Stomach (tissue), 4 donors: Measurements from ENCODE around the gene PCP4.

ENCODE experiments used
- EP300 ChIP-seq: sonication (generic); formaldehyde crosslinking; IDR thresholded peaks from one replicate; pipeline ENCODE4 v1.6.1; 2017; ENCODE audit warnings: antibody characterized with exemption
- POLR2A ChIP-seq, 4 donors: fragments of 450-650 bp; IDR thresholded peaks; one replicate each; pipeline ENCODE4 v1.6.1; 2016; ENCODE audit warnings: antibody characterized with exemption in 4 of 4, control low read depth in 2 of 4, mild to moderate bottlenecking in 1 of 4, moderate library complexity in 1 of 4
- POLR2AphosphoS5 ChIP-seq, 3 donors: sonication (generic); formaldehyde crosslinking; IDR thresholded peaks; one replicate each; pipeline ENCODE4 v1.6.1; 2016; ENCODE audit warnings: antibody characterized with exemption in 3 of 3
- TF ChIP-seq, protein P1 (sequence below), 7 experiments: fragments of 450-650 bp in 4 of 7; fragments of 200-600 bp in 3 of 7; sonication (generic) in 3 of 7; IDR thresholded peaks; one replicate each; pipeline ENCODE4 v1.5.1; 2016 to 2019; ENCODE audit warnings: antibody characterized with exemption in 7 of 7, control low read depth in 2 of 7, mild to moderate bottlenecking in 1 of 7

DNA sequence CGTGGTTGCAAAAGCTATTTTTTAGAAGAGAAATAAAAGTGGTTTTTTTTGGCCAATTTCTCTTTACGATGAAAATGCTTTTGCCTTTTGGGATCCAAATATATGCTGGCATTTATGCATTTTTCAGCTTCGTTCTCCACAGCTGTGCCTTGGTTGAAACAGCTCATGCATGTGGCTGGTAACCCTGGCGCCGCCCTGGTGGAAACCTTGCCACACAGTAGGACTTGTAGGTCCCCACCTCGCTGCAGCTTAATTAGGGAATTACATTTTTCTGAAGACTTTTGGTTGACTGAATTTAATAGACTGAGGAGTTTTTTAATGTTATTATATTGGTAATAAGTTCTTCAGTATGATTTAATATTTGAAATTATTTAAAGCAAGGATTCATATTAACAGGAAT, 12.7 kb upstream of the PCP4 start:
- TF ChIP-seq, protein P1, sequence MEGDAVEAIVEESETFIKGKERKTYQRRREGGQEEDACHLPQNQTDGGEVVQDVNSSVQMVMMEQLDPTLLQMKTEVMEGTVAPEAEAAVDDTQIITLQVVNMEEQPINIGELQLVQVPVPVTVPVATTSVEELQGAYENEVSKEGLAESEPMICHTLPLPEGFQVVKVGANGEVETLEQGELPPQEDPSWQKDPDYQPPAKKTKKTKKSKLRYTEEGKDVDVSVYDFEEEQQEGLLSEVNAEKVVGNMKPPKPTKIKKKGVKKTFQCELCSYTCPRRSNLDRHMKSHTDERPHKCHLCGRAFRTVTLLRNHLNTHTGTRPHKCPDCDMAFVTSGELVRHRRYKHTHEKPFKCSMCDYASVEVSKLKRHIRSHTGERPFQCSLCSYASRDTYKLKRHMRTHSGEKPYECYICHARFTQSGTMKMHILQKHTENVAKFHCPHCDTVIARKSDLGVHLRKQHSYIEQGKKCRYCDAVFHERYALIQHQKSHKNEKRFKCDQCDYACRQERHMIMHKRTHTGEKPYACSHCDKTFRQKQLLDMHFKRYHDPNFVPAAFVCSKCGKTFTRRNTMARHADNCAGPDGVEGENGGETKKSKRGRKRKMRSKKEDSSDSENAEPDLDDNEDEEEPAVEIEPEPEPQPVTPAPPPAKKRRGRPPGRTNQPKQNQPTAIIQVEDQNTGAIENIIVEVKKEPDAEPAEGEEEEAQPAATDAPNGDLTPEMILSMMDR (IDR thresholded peaks at IDR 0.05): no peak
- no peak for TF ChIP-seq POLR2A (IDR thresholded peaks at IDR 0.05)
- TF ChIP-seq POLR2AphosphoS5 (IDR thresholded peaks at IDR 0.05): no peak
- no peak for TF ChIP-seq EP300
